HG03175 (cell line): Measurements from ENCODE around the gene BRD9.
"Not testable (repeated sequence)": the region's sequence is repeated elsewhere in the genome, so short reads cannot be mapped to it uniquely, and the experiment has no call there.

Source experiments
- ATAC-seq: cut with Tn5 transposase; IDR thresholded peaks from one replicate; pipeline ENCODE4 v1.9.1; 2021; ENCODE audit warnings: mild to moderate bottlenecking, moderate library complexity; ENCODE audit not compliant: unreplicated experiment

The BRD9 gene

DNA sequence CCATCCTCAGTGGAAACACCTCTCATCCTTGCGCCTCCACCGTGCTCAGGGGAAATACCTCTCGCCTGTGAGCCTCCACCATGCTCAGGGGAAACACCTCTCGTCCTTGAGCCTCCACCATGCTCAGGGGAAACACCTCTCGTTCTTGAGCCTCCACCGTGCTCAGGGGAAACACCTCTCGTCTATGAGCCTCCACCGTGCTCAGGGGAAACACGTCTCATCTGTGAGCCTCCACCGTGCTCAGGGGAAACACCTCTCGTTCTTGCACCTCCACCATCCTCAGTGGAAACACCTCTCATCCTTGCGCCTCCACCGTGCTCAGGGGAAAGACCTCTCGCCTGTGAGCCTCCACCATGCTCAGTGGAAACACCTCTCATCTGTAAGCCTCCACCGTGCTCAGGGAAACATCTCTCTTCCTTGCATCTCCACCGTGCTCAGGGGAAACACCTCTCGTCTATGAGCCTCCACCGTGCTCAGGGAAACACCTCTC, 46.0 kb downstream of the BRD9 start:
- not testable (repeated sequence) for ATAC-seq

DNA sequence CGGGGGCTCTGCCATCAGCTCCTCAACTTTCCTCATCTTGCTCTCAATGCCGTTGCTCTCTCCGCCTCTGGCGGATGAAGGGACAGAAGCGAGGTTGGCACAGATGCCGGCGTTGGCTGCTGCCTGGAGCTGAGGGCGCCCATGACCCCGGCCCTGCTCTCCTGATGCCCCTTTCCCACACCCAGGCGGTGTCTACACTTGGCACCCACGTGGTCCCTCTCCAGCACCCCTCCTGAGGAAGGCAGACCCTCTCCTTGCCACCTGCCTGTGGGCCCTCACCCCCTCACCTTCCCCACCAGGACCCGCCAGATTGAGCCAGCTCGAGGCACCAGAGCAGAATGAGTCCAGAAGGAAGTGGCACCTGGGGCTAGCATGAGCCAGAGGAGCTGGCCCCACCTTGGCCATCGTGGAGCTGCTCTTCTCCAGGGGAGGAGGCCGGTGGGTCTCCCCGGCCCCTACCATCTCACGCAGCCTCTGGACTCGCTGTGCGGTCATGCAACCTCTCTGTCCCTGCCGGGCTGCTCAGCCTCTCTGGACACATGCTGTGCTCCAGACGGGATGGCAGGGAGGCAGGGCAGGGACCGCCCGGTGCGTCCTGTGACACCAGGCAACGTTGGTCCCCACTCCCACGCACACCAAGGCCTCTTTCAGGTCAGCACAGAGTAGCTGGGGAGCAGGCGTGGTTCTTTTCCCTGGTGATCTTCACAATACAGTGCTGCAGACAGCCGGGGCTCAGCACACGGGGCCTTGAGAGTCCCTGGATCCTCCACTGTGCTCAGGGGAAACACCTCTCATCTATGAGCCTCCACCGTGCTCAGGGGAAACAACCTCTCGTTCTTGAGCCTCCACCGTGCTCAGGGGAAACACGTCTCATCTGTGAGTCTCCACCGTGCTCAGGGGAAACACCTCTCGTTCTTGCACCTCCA, 46.7 kb downstream of the BRD9 start:
- ATAC-seq, result not testable (repeated sequence)

DNA sequence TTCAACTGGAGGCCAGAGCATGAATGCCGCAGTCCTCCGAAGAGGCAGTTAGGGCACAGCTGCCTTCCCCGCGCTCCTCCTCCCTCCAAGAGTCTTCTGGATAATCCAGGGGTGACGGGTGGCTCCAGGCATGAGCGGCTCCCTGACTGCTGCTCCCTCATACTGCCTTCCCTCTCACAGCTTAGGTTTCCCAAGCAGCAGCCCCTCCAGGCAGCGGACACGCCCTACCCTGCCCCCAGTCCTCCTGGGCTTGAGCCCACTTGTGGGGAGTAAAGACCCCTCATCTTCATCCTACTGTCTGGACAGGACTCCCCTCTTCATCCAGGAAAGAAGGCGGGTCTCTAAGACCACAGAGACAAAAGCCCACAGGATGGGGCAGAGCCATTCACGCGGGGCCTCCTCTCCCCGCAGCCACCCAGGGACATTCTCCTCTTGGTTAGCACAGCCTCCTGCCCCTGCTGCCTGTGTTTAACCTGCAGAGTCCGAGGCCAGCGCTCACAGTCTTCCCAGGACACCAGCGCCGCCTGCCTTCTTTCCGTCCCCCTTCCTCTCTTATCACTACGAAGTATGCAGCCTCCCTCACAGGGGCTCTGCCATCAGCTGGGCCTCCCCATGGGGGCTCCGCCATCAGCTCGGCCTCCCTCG, 47.4 kb downstream of the BRD9 start:
- ATAC-seq, result not testable (repeated sequence)

DNA sequence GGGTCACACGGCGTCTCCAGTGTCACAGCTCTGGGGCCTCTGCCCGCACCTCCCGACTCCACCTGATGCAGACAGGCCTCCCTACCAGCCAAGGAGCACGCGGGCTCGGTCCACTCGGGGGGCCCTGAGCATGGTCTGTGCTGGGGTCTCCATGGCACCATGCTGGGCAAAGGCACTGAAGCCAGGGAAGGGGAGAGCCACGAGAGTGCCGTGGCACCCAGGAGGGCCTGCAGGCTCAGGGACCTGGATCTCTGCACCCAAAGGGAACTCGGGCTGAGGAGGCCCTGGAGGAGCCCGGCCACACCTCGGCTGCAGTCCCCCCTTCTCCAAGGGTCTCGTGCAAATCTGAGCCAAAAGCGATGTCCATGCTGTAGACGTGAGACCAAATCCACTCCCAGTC, 48.2 kb downstream of the BRD9 start:
- ATAC-seq, result not testable (repeated sequence)

DNA sequence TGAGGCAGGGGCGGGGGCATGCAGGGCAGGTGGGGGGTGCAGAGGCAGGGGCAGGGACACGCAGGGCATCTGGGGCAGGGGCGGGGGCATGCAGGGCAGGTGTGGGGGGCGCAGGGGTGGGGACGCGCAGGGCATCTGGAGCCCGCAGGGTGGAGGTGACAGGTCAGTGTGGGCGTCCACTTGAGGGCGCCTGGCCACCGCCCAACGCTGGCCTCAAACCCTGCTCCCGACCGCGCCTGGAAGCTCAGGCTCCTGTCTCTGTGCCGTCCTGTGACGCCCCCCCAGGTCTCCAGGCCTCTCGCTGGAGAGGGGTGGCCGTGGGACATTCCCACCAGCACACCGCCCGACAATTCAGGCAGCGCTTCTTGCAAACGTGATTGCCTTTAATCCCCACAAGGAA, 48.7 kb downstream of the BRD9 start:
- not testable (repeated sequence) for ATAC-seq

DNA sequence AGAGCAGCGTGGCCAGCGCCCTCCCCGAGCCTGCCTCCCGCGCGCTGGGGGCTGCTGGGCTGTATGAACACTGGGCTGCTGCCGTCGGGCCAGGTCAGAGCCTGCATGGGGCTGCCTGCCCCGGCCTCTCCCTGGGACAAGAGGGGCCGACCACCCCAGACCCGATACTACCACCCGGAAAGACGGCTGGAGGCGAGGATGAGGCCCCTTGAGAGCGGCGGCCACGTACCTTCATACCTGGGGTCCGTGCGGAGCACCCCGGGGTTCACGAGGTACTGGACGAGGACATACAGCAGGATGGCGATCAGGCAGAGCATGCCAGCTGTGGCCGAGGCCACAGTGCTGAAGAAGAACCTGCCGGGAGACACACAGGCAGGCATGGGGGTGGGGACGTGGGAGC, 49.2 kb downstream of the BRD9 start:
- ATAC-seq, result not testable (repeated sequence)

DNA sequence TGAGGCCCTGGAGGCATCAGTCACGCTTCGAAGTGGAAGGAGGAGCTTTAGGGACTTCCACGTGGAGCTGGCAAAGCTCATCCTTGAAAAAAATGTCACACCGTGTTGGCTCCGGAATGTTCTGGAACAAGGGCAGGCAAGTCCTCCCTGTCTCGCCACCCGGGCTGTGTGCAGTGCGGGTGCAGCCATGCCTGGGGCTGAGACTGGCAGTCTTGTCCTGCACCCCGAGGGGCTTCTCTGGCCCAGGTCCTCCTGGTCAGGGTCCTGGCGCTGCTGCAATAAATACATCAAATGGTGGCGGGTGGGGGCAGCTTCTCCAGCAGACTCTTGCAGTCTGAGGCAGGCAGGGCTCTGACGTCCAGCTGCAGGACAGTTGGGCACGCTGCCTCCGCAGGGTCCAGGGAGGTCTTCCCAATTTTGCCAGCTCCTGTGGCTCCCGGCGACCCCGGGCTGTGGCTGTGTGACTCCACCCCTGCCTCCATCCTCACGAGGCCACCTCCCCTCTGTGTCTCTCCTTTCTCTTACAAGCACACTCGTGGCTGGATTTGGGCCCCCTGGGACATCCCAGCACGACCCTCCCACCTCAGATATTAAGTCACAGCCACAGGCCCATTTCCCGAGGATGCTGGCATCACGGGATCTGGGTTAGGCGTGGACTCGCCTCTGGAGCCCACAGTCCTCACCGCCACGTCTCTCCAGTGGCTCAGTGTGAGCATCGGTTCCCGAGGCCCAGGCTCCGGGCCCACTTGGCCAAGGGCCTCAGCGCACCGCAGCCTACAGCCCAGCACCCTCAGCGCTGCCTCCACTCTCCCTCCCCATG, 50.0 kb downstream of the BRD9 start:
- ATAC-seq, result not testable (repeated sequence)

DNA sequence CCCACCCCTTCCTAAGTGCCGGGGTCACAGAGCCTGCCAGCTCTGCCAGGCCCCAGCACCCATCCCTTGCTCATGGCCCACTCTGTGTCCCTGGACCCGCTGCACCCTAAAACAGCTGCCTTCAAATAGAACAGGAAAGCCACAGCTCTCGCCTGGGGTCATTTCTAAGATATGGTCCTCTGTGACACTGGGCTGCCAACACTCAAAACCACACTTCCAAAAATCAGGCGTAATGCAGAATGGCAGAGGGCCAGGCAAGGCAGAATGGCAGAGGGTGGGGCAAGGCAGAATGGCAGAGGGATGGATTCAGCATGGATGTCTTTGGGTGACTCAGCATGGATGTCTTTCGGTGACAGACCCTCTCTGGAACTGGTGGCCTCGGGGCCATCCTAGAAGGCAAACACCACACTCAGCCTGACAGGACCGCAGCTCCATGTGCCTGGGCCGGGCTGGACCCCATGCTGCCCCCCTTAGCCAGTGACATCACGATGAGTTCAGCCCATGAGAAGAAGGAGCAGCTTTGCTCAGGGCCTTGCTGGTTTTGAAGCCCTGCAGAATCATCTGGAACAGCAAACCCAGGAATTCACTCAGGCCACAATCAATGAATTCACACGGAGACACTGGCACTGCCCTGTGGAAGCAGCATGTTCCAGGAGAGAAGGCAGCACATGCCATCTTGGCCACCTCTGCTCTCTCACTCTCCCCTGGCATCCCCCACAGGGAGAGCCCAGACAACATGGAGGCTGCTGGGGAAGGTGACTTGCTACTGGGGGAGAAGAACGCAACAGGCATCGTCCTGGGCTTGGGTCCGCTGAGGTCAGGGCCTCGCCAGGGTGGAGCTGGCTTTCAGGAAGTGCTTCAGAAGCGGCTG, 50.8 kb downstream of the BRD9 start:
- not testable (repeated sequence) for ATAC-seq

DNA sequence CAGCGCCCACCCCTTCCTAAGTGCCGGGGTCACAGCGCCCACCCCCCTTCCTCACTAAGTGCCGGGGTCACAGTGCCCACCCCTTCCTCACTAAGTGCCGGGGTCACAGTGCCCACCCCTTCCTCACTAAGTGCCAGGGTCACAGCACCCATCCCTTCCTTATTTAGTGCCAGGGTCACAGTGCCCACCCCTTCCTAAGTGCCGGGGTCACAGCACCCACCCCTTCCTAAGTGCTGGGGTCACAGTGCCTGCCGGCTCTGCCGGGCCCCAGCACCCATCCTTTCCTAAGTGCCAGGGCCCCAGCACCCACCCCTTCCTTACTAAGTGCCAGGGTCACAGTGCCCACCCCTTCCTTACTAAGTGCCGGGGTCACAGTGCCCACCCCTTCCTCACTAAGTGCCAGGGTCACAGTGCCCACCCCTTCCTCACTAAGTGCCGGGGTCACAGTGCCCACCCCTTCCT, 51.6 kb downstream of the BRD9 start:
- ATAC-seq, result not testable (repeated sequence)

DNA sequence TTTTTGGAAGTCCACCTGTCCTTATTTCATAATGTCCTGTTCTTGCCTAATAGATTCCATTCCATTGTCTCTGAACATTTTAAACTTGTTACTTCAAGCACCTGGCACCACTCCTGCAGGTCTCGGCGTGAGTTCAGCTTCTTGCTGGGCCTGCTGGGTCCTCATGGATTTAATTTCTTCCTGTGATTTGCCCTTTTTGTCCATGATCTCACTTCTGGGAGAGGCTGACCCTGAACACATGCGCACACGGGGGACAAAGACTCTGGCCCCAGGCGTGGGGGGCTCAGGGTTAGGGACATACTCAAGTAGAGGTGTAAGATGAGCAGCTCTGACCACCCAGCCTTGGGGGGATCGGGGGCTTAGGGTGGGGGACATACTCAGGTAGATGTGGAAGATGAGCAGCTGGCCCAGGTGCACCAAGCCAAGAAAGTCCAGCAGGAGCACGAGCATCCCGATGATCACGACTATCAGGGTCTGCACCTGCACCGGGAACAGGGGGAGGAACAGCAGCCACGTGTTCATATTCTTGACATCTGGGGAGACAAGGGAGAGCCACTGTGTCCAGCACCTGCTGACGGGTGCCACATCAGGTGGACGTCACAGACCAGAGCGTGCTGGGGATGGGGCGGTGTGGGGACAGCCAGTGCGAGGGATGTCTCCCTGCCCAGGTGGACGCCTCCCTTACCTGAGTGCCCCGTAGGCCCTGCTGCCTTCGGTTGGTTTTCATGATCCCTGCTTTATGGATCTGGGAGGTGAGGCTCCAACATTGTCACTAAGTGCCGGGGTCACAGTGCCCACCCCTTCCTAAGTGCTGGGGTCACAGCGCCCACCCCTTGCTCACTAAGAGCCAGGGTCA, 52.3 kb downstream of the BRD9 start:
- ATAC-seq, result not testable (repeated sequence)

DNA sequence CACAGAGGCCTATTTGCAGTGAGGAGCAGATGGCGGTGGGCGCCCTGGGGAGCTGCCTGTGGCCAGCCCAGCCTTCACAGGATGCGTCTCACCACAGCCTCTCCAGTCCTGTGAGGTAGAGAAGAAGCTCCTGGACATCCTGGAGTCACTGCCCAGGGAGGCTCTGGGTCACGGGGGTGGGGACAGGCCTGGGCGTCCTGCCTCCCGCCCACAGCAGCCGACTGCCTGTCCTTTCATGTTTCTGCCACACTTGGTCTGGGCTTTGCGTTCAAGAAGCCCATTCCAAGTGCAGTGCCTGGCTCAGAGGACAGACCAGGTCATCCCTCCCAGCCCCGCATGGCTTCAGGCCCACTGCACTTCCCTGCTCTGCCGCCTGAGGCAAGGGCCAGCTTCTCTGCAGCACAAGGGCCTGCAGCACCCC, 54.2 kb downstream of the BRD9 start:
- not testable (repeated sequence) for ATAC-seq

DNA sequence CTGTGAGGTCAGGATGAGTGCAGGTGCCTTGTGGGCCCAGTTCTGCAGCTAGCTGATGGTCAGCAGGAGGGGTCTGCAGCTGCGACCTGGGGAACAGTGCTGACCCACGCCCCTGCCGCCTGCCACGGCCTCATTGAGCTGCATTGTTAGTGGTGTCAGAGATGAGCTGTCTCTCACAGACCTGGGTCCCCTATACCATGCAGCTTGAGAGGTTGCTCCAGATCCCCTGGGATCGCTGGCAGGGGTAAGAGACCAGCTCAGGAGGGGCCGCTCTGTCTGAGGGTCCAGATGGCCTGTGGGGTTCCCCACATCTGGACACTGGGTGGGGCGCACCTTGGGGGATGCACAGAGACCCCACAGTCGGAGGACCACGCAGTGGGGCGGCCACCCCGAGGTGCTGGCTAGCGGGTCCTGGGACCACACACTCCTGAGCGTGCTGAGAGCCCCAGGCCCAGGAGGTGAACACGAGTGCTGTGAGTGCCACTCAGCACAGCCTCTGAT, 54.9 kb downstream of the BRD9 start:
- not testable (repeated sequence) for ATAC-seq

DNA sequence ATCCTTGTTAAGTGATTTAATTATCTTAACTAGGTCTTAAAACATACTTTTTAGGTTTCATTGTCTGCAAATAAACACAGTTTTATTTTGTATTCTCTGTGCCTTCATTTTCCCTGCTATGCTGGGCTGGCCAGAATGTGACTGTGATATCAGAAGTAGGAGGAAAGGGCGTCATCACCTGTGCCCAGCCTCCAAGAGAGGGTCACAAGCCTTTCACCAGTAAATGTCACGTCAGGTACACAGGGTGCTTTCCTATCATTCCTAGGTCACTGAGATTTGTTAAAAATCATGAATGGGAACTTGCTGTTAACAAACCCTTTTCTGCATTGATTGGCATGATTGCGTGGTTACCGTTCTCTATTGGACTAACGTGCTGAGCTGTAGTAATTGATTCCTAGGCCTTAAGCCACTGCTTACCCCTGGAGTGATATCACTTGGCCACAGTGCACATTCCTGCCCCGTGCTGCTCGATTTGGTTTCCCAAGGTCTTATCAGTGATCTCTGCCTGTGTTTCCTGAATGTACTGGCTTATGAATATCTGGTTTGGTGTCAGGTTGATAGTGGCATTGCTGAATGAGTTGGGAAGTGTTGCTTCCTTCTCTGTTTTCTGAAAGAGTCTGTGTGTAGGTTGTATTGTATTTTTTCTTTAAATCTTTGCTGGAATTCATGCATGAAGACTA, 56.5 kb downstream of the BRD9 start:
- not testable (repeated sequence) for ATAC-seq

DNA sequence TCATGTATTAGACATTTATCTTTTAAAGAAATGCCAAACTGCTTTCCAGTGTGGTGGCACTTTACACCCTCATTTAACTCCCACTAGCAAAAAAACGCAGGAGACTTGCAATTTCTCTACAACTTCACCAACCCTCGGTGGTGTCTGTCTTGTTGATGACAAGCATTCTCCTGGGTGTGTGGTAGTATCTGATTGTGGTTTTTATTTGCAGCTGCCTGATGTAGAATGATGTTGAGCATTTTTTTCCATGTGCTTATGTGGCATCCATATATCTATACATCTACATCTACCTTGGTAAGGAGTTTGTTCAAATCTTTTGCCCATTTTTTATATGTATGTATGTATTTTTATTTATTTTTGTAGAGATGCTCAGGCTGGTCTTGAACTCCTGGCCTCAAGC, 58.6 kb downstream of the BRD9 start:
- not testable (repeated sequence) for ATAC-seq

DNA sequence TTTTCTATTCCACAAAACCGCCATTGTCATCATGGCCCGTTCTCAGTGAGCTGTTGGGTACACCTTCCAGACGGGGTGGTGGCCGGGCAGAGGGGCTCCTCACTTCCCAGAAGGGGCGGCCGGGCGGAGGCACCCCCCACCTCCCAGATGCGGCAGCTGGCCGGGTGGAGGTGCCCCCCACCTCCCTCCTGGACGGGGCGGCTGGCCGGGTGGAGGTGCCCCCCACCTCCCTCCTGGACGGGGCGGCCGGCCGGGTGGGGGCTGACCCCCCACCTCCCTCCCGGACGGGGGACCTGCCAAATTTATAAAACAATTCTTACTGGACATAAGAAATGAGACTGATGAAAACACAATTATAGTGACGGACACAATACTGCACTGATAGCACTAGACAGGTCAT, 64.4 kb downstream of the BRD9 start:
- not testable (repeated sequence) for ATAC-seq

DNA sequence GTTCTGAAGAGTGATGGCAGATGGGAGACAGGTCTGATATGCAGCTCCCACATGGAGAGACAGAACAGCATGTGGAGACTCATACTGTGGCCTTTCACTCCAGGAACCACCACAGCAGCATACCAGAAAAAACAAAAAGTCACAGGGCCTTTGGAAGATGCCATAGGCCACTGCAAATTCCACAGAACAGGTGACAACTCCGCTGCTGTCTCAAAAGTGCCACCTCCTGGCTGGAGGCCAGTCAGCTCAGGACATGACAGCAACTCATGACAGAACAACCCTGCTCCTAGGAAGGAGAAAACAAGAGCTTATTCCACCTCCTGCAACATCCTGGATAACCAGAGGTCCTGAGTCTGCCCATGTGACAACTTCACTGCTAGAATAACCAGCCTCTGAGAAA, 67.1 kb downstream of the BRD9 start:
- not testable (repeated sequence) for ATAC-seq

DNA sequence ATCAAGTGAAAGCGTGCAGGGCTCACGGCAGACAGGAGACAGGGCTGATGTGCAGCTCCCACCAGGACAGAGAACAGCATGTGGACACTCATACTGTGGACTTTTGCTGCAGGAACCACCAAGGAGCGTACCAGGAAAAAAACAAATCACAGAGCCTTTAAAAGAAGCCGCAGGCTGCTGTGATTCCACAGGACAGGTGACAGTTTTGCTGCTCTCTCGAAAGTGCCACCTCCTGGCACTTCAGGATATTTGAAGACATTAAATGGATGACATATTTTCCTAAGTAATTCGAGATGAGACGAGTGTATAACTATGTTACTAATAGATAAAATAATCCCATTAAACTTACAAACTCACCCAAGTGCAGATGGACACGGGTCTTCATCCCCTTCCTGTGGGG, 71.1 kb downstream of the BRD9 start:
- no peak for ATAC-seq

DNA sequence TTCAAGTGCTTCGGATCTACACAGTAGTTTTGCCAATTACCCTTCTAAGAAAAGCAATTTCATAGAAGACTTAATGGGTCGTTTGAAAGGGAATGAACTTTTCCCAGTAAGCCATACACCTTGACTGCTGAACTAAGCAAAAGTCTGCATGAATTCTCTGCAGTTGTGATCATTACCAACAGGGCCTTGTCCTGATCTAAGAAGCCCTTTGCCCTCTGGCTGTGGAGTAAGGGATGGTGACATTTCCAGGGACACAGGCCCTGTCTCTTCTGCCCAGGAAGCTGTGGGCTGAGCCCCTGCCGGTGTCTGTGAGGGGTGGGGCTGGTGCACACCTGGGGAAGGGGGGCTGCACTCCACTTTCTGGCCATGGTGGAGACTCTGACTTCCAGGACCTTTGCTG, 72.4 kb downstream of the BRD9 start:
- ATAC-seq, result no peak
